Tibial nerve (tissue), 3 donors: ENCODE results near the gene RNF215.

ENCODE experiments used
- CTCF ChIP-seq, 5 experiments: fragments of 200-600 bp in 3 of 5; fragments of 450-650 bp in 2 of 5; sonication (generic) in 3 of 5; IDR thresholded peaks; one replicate each; pipeline ENCODE4 v1.5.1; 2016 to 2019; ENCODE audit warnings: antibody characterized with exemption in 5 of 5, mild to moderate bottlenecking in 3 of 5, moderate library complexity in 2 of 5
- POLR2A ChIP-seq, 2 donors: fragments of 450-650 bp; IDR thresholded peaks; one replicate each; pipeline ENCODE4 v1.6.1; 2017; ENCODE audit warnings: antibody characterized with exemption in 2 of 2, mild to moderate bottlenecking in 2 of 2, moderate library complexity in 2 of 2

- TF ChIP-seq CTCF (IDR thresholded peaks at IDR 0.05) (no peak), POLR2A (IDR thresholded peaks at IDR 0.05) (no peak)
Observed at GRCh38 chr22:30347255-30347892, 39.8 kb downstream of the RNF215 start.
